ENCODE measurements around the gene SPTSSB.

SPTSSB gene

DNA sequence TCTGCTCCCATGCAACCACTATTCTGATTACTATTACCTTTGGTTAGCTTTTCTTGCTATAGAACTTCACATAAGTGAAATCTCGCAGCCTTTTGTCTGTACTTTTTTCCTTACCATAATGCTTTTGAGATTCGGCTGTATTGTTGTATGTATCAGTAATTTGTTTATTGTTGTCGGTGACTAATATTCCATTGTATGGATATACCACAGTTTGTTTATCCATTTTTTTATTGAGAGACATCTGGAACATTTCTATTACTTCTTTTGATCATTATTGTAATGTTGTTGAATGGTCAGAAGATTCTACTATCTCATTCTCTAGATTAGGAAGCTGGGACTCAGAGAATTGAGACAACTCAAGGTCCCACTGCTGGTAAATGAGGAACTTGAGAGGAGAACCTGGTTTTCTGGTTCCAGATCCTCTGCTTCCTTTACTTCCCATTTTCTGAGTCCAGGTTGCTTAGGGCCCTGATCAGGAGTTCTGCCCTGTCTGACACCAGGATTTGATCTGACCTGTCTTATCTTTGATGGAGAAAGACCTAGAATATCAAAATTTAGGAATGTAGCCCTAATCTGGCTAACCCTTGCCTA is 18.2 kb upstream of the SPTSSB start:
- DNase-seq = no peak

DNA sequence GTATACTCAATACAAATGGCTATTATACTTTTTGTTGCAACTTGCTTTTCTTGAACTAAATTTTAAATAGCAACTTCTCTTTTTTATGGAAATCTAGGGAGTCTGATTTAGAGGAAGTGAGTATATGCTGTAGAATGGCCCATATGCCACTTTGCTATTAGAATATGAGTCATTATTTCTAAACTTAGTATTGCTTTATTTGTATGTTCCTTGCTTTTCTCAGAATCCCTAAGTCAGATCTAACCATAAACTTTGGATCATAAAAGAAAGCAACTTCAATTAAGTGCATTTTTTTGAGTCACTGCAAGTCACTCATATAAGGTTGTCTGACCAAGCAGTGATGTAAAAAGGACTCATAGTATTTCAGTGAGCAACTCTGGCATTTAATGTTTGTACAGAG is 17.5 kb upstream of the SPTSSB start:
- DNase-seq = no peak

DNA sequence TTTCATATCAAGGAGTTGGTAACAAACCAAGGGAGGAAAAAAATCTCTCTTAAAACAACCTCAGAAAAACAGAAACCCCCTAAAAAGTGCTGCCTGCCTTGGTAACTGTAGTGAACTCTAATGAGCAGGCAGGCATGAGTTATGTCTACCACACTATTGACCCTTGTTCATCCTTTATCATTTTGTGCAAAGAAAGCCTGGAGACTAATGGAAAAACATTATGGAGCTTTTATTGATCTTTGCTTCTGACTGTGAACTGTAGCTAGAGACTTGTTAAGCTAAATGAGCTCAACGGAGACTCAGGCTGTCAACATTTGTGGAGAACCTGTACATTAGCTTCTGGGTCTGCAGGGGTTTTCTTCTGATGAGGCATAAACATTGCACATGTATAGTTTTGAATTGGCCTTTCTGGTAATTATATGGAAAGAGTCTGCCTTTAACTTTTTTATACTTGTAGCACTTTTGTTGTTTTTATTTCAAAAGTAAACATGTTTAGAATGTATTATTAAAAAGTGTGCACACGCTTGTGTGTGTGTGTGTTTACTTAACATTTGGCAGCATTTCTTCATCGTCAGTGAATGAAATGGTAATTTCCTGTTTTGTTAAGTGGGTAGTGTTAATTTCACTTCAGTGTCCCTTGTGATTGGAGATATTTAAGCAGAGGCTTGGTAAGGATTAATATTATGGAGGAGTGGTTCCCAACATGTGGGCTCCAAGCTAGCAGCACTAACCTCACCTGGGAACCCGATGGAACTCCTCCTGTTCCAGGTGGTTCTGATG is 15.9 kb upstream of the SPTSSB start:
- DNase-seq = no peak

DNA sequence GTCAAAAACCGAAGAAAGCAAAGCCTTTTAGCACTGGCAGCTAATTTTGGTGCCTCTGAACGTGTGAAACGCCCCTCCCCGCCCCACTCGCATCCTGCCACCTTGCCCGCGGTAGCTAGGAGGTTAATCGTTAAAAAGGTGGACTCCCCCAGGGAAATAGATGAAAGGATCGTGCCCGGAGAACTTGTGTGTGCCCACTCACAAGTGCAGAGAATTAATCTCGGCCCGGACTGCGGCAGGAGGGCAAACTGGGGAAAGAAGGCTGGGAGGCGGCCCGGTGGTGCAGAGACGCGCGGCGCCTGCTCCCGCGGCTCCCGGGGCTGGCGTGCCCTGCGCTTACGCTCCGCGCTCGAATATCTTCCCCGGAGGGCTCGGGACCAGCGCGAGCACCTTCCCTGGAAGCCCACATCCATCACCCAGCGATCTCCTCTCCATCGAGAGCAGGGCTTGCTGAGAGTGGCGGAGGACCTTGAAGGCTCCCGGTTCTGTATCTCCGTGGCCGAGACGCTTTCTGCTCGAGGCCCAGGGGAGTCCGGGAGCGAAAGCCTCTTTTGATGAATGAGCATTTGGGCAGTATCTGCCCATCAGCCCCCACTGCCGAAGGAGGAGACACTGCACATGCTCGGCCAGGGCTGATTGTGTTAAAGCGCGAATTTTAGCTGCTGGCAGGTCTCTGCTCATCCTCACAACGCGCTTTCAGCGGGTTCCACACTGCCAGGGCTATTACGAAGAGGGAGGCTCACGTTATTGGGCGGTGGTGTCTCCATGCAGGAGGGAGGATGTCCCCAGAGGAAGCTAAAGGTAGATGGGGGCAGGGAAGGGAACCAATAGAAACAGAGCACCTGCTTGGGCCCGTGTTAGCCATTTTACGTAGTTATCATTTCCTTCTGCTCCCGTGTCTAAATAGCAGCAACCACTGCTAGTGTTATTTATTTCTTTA is 1.3 kb upstream of the SPTSSB start:
- DNase-seq = no peak

DNA sequence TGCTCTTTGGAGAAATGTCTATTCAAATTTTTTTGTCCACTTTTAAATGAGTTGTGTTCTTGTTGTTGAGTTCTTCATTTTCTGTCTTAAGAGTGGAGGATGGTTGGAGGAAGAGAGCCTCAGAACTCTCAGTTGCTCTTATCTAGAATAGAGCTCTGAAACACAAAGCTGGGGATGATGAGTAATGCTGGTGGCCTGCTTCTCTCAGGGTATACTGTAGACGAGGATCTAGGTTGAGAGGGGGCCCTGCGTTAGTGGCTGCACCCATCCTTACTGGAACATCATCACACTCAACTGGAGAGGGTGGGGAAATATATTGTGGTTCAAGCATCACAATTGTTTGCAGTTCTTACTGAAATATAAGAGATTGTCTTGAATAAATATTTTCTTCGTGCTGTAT is 1.8 kb downstream of the SPTSSB start:
- DNase-seq = no peak

DNA sequence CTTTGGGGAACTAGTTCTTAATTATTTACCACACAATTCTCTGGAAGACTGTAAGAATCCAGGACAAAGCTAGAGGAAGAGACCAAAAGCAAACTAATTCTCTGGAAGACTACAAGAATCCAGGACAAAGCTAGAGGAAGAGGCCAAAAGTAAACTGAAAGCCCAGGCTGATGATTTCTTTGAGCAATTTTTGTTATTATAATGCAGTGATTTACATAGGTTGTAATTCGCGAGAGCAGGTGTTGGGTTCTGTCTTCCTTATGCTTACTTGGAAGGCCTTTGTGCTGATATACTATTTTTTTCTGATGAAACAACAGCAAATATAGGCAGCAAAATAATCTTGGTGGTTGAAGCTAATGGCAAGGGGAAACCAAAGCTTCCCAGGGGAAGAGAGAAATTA is 5.2 kb downstream of the SPTSSB start:
- no peak for DNase-seq

DNA sequence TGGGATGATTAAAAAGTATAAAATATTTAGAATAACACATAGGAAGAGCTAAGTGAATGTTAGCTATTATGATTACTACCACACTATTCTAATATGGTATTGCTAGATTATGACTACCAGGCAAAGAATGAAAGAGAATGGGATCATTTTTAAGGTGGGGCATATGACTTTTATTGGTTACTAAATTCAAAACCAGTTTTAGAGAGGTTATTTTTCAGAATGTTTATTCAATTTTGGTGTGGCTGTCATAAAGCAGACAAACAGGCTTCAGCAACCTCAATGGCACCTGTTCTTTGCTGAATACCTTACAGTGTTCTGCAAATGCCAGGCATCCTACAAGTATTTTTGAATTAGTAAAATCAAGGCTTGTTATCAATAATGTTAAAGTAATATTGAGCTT is 12.8 kb downstream of the SPTSSB start:
- DNase-seq = no peak

DNA sequence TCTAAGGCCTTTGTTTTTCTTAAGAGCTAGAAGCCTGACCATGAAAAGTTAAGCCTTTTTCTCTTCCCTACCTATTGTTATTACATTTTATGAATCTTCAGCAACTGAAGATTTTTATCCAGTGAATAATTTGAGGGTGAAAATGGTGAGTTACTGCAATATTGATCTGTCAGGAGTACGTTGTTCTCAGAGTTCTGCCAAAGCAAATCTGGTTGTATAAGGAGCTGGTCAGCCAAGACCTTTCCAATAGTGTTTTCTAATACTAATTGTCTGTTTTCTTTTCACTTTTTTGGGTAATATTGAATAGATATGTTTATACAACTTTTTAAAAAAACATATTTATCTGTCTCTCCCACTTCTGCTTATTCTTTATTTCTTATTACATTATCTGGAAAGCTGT is 15.0 kb downstream of the SPTSSB start:
- no peak for DNase-seq

DNA sequence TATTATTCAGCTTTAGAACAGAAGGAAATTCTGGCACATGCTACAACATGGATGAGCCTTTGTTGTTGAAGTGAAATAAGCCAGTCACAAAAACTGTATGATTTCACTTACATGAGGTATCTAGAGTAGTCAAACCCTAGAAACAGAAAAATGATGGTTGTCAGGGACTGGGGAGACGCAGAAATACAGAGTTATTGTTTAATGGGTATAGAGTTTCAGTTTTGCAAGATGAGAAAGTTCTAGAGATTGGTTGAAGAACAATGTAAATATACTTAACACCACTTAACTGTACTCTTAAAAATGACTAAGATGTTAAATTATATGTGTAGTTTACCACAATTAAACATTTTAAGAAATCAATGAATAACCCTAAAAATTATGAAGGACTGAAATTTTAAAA is 15.8 kb downstream of the SPTSSB start:
- no peak for DNase-seq

DNA sequence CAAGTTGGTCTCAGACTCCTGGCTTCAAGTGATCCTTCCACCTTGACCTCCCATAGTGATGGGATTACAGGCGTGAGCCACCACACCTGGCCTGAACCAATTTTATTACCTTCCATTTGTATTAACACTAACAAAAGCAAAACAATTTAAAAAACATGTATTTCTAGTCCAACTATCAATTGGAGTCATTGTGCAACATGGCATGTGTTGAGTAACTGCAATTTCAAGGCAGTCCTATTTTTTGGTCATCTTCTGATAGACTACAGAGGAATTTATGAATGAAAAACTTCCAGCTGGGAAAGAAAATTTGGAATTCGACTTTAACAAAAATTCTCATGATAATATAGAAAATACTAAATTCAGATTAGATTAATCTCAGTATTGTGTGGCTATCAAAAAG is 16.8 kb downstream of the SPTSSB start:
- no peak for DNase-seq

DNA sequence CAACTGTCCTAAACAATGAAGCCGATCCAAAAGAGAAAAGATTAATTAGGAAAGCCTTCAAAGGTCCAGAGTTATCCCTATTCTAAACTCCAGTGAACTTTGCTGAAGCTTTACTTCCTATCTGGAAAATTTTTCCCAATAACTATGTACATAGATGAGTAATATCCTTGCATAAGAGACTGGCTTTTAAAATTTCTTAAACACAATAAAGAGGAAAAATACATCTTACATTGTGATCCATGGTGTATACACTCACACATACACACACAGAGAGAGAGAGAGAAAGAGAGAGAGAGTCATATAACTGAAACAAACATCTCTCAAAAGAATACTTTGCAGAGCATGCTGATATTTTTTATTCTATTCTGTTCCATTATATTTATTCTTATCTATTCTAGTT is 20.0 kb downstream of the SPTSSB start:
- DNase-seq = no peak

DNA sequence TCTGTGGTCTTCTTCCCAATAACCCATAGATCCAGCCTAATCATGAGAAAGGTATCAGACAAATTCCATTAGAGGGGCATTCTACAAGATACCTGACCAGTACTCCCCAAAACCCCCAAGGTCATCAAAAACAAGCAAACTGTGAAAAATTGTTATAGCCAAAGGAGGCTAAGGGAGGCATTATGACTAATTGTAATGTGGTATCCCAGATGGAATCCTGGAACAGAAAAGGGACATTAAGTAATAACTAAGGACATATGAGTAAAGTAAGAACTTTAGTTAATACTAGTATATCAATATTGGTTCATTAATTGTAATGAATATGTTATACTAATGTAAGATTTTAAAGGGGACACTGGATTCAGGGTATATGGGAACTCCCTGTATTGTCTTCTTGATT is 20.4 kb downstream of the SPTSSB start:
- no peak for DNase-seq

DNA sequence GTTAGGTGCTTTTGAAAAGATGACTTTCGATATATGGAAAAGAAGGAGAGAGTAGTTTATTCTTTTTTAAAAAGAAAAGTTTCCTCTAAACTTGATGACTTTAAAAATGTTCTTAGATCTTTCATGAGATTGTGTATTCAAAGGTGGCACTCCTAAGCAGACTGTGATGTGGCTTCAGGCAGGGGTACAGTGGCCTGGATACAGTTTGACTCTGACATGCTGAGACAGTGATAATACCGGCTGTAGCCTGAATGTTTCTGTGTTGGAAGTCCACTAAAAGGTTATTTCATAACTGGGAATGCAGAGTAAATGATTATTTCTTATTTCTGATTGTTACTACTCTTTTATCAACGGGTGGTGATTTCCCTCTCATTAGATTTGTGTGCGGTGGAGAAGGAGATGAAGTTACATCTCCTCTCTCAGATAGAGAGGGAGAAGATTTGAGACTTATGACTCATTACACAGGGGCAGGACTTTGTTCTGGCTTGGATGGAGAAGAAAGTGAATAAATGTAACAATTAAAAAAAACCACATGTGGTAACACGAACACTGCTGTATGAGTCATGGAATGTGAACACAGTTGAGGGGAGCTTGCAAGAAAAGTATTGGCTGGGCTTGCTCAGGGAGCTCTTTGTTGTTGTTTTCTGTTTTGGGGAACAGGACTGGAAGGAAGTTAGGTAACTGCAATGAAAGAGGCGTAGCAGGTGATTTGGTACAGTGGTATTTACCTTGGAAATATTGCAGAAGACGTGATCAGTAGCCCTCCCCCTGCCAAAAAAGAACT is 21.6 kb downstream of the SPTSSB start:
- no peak for DNase-seq

DNA sequence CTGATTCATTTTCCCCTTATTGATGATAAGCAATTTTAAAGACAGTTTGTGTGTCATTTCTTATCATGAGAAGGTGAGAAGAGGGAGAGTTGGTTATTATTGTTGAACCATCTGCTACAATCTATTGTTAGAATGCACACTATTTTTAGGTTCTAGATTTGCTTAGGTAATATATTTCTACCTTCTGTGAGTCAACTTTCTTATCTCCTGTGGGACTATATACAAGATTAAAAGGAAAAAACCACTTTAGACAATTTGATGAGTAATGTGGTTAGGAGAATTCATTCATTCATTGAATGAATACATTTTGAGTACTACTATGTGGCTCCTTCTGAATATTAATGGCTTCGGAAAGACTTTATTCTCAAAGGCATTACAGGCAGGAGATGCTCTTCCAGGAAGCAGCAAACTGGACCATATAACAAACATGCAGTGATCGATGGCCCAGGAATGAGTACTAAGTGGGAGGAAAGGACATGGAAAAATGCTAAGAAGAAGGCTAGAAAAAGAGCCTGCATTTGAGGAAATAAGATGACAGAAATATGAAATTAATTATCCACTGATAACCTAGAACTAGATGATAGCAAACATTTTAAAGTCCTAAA is 22.4 kb downstream of the SPTSSB start:
- no peak for DNase-seq

DNA sequence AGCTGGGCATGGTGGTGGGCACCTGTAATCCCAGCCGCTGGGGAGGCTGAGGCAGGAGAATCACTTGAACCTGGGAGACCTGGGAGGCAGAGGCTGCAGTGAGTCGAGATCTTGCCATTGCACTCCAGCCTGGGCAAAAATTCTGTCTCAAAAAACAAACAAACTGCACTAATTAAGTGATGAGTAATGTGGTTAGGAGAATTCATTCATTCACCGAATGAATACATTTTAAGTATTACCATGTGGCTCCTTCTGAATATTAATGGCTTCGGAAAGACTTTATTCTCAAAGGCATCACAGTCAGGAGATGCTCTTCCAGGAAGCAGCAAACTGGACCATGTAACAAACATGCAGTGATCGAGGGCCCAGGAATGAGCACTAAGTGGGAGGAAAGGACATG is 23.6 kb downstream of the SPTSSB start:
- DNase-seq = no peak

DNA sequence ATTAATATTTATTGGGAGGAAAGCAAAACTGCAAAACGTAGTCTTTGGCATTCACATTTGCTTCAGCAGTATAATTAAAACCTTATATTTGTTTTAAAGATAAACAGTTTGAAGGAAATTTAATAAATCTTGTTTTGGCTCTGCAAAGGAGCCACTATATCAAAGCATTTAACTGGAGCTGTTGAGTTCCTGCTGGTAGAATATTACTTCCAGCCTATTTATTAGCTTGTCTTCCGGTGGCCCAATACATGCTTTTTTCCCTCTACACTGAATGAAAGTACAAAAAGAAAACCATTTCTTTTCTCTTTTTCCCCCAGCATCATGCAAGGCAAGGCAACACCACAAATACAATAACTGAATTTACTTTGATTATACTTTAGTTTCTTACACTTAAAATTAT is 26.3 kb downstream of the SPTSSB start:
- no peak for DNase-seq

DNA sequence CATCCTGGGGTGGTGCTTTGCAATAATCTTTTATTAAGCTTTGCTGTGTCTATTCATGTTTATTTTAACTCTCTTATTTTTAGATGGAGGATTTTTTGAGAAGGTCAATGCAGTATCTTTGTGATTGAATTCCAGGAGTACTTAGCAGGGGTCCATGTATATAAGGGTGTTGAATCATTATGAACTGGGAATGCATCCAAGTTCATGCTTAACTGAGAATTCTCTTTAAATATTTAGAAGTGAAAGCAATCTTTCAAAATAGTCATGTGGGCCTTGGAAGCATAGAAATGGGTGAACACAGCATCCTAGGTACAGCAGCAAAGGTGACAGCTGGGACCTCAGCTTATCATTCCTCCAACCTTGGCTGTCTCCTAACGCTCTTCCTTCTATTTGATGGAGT is 27.3 kb downstream of the SPTSSB start:
- no peak for DNase-seq

DNA sequence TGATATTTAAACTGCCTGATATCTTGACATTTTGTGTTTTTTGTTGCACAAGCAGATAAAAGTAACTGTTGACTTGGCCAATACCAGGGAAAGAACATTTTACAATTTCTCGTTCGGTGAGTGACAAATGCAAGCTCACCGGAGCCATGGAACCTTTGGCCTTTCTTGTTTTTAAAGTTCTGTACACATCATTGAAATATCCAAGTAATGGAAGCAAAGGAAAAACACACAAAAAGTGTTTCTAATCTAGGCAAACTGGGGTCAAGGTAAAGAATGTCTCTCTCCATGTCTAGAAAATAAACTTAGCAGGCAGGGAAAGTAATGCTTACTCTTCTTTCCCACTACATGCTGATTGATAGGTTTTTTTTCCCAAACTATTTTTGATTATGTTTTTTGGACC is 27.8 kb downstream of the SPTSSB start:
- no peak for DNase-seq

DNA sequence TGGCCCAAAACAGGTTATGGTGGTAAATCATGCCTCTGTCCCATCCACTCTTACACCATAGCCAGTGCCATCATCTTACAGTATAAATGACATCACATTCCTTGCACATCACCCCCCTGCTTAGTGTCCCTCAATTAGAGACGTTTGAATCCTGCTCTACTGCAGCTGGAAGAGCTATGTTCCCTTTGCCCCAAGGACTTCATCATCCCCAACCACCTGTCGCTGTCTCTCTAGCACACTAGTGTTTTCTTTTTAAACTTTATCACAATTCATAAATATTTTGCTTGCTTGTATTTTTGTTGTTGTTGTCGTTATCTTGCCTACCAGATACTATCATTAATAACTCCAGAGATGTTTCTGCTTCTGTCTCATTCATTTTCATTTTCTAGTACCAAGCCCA is 28.7 kb downstream of the SPTSSB start:
- no peak for DNase-seq

DNA sequence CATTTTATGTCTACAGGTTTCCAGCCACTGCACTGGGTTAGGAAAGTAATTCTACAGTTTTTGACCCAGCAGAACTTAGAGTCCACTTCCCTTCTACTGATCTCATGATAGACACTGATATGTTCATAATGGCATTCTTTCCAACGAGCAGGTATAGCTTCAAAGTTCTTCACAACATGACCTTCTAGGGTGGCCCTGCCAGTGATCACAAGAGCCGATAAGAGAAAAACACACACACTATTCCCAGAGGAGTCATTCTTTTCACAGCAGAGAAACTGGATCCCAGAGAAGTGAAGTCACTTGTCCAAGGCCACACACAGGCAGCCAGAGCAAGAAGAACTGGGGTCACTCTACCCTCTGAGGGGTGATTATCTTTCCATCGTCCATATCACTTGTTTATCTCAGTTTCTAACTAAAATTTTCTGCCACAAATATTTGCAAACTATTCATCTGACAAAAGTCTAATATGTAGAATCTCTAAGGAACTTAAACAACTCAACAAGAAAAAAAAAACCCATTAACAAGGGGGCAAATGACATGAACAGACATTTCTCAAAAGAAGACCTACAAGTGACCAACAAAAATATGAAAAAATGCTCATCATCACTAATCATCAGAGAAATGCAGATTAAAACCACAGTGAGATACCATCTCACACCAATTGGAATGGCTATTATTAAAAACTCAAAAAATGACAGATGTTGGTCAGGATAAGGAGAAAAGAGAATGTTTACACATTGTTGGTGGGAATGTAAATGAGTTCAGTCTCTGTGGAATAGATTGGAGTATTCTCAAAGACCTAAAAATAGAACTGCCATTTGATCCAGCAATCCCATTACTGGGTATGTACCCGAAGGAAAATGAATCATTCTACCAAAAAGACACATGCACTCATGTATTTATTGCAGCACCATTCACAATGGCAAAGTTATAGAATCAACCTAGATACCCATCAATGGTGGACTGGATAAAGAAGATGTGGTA is 31.5 kb downstream of the SPTSSB start:
- DNase-seq = no peak

DNA sequence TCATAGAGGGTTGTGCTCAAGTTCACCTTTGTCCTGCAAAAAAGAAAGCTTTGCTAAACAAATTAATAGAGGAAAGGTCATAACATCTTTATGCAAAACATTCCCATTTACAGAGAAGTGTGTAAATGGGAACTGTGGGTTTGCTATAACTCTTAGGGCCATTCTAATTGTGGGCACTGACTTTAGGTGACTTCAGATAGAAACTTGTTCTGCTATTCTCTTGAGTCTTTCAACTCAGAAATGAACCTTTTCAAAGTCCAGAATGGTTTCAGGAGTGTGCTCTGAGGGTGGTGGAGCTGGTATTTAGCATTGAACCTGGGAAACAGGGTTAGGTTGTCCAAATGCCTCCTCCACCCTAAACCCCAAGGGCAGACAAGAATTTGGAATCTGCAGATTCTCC is 34.0 kb downstream of the SPTSSB start:
- no peak for DNase-seq
